SH-SY5Y (cell line): ENCODE data around the gene PRDM11.

ENCODE experiments used
- GATA2 ChIP-seq: IDR thresholded peaks from 2 replicates; pipeline ENCODE4 v1.6.1; 2011; ENCODE audit warnings: mild to moderate bottlenecking, low read depth, low read length
- GATA3 ChIP-seq: IDR thresholded peaks from 2 replicates; pipeline ENCODE4 v1.6.1; 2011; ENCODE audit warnings: low read depth, mild to moderate bottlenecking, low read length, moderate library complexity

DNA sequence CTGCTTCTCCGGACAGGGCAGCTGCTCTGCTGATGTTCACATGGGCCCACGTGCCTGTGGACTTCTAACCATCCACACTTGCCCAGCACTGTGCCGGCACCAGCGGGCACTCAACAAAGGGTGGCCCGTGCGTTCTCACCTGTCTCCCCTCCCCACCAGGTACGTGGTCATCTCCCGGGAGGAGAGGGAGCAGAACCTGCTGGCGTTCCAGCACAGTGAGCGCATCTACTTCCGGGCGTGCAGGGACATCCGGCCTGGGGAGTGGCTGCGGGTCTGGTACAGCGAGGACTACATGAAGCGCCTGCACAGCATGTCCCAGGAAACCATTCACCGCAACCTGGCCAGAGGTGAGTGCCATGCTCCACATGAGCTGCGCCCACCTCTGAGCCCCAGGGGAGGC lies 73.0 kb downstream of the PRDM11 start:
- TF ChIP-seq GATA2 (no peak), GATA3 (no peak)
